HepG2 (cell line): ENCODE measurements around the gene RBM12. TPM values are rescaled to one million over a fixed set of nuclear protein-coding genes. Genes with fewer than 3 reads are reported as not detected.

Experiments used
- ARNT2 ChIP-seq: sonication (generic); formaldehyde crosslinking; IDR thresholded peaks from 2 replicates; pipeline ENCODE4 v1.8.0; 2022; ENCODE audit warnings: mild to moderate bottlenecking, low read depth, missing genetic modification reagents, moderate library complexity
- ATF1 ChIP-seq: IDR thresholded peaks from 2 replicates; pipeline ENCODE4 v1.6.1; 2016; ENCODE audit warnings: mild to moderate bottlenecking, control low read depth
- DNMT3B ChIP-seq: conservative IDR thresholded peaks from 2 replicates; pipeline ENCODE4 v1.6.1; 2016; ENCODE audit warnings: missing biosample characterization, control low read depth
- FOXC1 ChIP-seq: sonication (generic); formaldehyde crosslinking; IDR thresholded peaks from 2 replicates; pipeline ENCODE4 v1.8.0; 2022; ENCODE audit warnings: mild to moderate bottlenecking, missing genetic modification reagents, borderline replicate concordance
- GABPB1 ChIP-seq: IDR thresholded peaks from 2 replicates; pipeline ENCODE4 v1.6.1; 2016; ENCODE audit warnings: mild to moderate bottlenecking, missing genetic modification reagents, moderate library complexity, missing compliant biosample characterization
- HINFP ChIP-seq: sonication (generic); formaldehyde crosslinking; IDR thresholded peaks from 2 replicates; pipeline ENCODE4 v1.4.0; 2020; ENCODE audit warnings: low read depth, mild to moderate bottlenecking, missing genetic modification reagents
- KLF12 ChIP-seq: sonication (generic); formaldehyde crosslinking; IDR thresholded peaks from 2 replicates; pipeline ENCODE4 v1.4.0; 2020; ENCODE audit warnings: missing genetic modification reagents, borderline replicate concordance
- NR2F2 ChIP-seq: IDR thresholded peaks from 2 replicates; pipeline ENCODE4 v1.6.1; 2012; ENCODE audit warnings: low read depth, inconsistent platforms, borderline replicate concordance
- PAXIP1 ChIP-seq: sonication (generic); formaldehyde crosslinking; conservative IDR thresholded peaks from 2 replicates; pipeline ENCODE4 v1.4.0; 2020; ENCODE audit warnings: mild to moderate bottlenecking, missing genetic modification reagents, moderate library complexity
- PBX2 ChIP-seq: IDR thresholded peaks from 2 replicates; pipeline ENCODE4 v1.6.1; 2016; ENCODE audit warnings: control low read depth
- PCBP2 ChIP-seq: fragments of 200-400 bp; formaldehyde crosslinking; optimal IDR thresholded peaks from 2 replicates; pipeline ENCODE3; 2018; ENCODE audit warnings: low read length, low read depth; ENCODE audit not compliant: poor library complexity, severe bottlenecking
- RFX3 ChIP-seq: IDR thresholded peaks from 2 replicates; pipeline ENCODE4 v1.6.1; 2016; ENCODE audit warnings: missing biosample characterization, missing genetic modification reagents
- SNRNP70 ChIP-seq: fragments of 200-400 bp; formaldehyde crosslinking; IDR thresholded peaks from 2 replicates; pipeline ENCODE4 v1.6.1; 2017; ENCODE audit warnings: mild to moderate bottlenecking, low read depth, low read length, moderate library complexity
- TBP ChIP-seq: sonication (generic); formaldehyde crosslinking; IDR thresholded peaks from 2 replicates; pipeline ENCODE4 v1.5.0; 2020; ENCODE audit warnings: missing genetic modification reagents
- ZKSCAN1 ChIP-seq: fragments of 150-350 bp; IDR thresholded peaks from 2 replicates; pipeline ENCODE4 v1.6.1; 2014; ENCODE audit warnings: low read length
- ZNF253 ChIP-seq: sonication (generic); formaldehyde crosslinking; IDR thresholded peaks from 2 replicates; pipeline ENCODE4 v1.8.0; 2022; ENCODE audit warnings: mild to moderate bottlenecking, missing genetic modification reagents, borderline replicate concordance
- ZNF7 ChIP-seq: IDR thresholded peaks from 2 replicates; pipeline ENCODE4 v1.6.1; 2016; ENCODE audit warnings: missing biosample characterization, missing genetic modification reagents
- ZNF704 ChIP-seq: sonication (generic); formaldehyde crosslinking; IDR thresholded peaks from 2 replicates; pipeline ENCODE4 v1.8.1; 2023; ENCODE audit warnings: mild to moderate bottlenecking, inconsistent platforms, moderate library complexity, missing genetic modification reagents, borderline replicate concordance
- ZSCAN22 ChIP-seq: sonication (generic); formaldehyde crosslinking; IDR thresholded peaks from 2 replicates; pipeline ENCODE4 v1.4.0; 2020; ENCODE audit warnings: mild to moderate bottlenecking, missing genetic modification reagents
- ZUFSP ChIP-seq: sonication (generic); formaldehyde crosslinking; IDR thresholded peaks from 2 replicates; pipeline ENCODE4 v1.9.0; 2021; ENCODE audit warnings: missing genetic modification reagents, mild to moderate bottlenecking, borderline replicate concordance
- polyA plus RNA-seq, 8 experiments: library from polyadenylated mRNA; depleted of rRNA in 3 of 8; stranded (reverse) in 7 of 8; unstranded in 1 of 8; fragments of >200 nt; fragmentation: Illumina TruSeq in 4 of 8; extraction: Trizol in 4 of 8; gene quantifications; 2 replicates each; pipeline versions ENCODE4 v1.2.1 to v1.2.3, GENCODE V29; 2011 to 2016; ENCODE audit warnings: low read depth in 4 of 8, missing spikeins in 1 of 8, mixed read lengths in 1 of 8; ENCODE audit not compliant: insufficient read depth in 1 of 8
- total RNA-seq, 5 experiments: library from RNA; depleted of rRNA; stranded (reverse); fragments of >200 nt; fragmentation: Illumina TruSeq; extraction: Trizol; gene quantifications; 2 replicates each; pipeline ENCODE4 v1.2.3, GENCODE V29; 2016; ENCODE audit warnings: low read depth in 1 of 5

Gene RBM12
- total and polyA plus RNA-seq, 2 of the 13 experiments (the other 11 are each of a cell fraction or from before 2014, with no cell fraction given) = 97.9 to 104 TPM

GRCh38 chr20:35699127-35699956 is 34.6 kb upstream of the RBM12 start, which contains the start of the genes NFS1 and ROMO1 (continued):
- TF ChIP-seq ZNF704 (CRISPR knock-in tag) (peak; percentile 92), DNMT3B (CRISPR knock-in tag) (peak; percentile 93), ZNF253 (CRISPR knock-in tag) (peak; percentile 84; the same call in 1 of the 2 replicates), PBX2 (CRISPR knock-in tag) (0 out of 2 replicates have a peak, but pooled peaks have one; percentile 8), PCBP2 (peak; percentile 19), NR2F2 (peak; percentile 51; the same call in 1 of the 2 replicates), FOXC1 (peak; percentile 96; the same call in 1 of the 2 replicates), GABPB1 (CRISPR knock-in tag) (peak; percentile 99), ZNF7 (CRISPR knock-in tag) (peak; percentile 25; the same call in 1 of the 2 replicates), KLF12 (peak; percentile 93), HINFP (CRISPR knock-in tag) (no peak; the same call in 1 of the 2 replicates), ARNT2 (CRISPR knock-in tag) (peak; percentile 99), ZUFSP (CRISPR knock-in tag) (no peak), SNRNP70 (no peak), TBP (CRISPR knock-in tag) (no peak; the same call in 1 of the 2 replicates), ATF1 (peak; percentile 79; the same call in 1 of the 2 replicates), PAXIP1 (CRISPR knock-in tag) (peak; percentile 65), RFX3 (CRISPR knock-in tag) (no peak), ZSCAN22 (peak; percentile 53), ZKSCAN1 (no peak; the same call in 1 of the 2 replicates)
